HepG2 (cell line): ENCODE measurements around the gene TMEFF2. TPM values are rescaled to one million over a fixed set of nuclear protein-coding genes. Genes with fewer than 3 reads are reported as not detected.

Experiments used
- AFF4 ChIP-seq: sonication (generic); formaldehyde crosslinking; IDR thresholded peaks from 2 replicates; pipeline ENCODE4 v1.4.0; 2020; ENCODE audit warnings: missing genetic modification reagents
- FLYWCH1 ChIP-seq: sonication (generic); formaldehyde crosslinking; IDR thresholded peaks from 2 replicates; pipeline ENCODE4 v1.8.1; 2023; ENCODE audit warnings: mild to moderate bottlenecking, missing genetic modification reagents
- FOXP1 ChIP-seq, 2 experiments: fragments of 450-650 bp in 1 of 2; IDR thresholded peaks; 2 replicates each; pipeline ENCODE4 v1.6.1; 2017 to 2018; ENCODE audit warnings: antibody characterized with exemption in 1 of 2
- GATAD2A ChIP-seq: IDR thresholded peaks from 2 replicates; pipeline ENCODE4 v1.6.1; 2016
- HNF4A ChIP-seq: sonication (generic); formaldehyde crosslinking; IDR thresholded peaks from 2 replicates; pipeline ENCODE4 v1.4.0; 2020; ENCODE audit warnings: missing genetic modification reagents
- KLF13 ChIP-seq: sonication (generic); formaldehyde crosslinking; IDR thresholded peaks from 2 replicates; pipeline ENCODE4 v1.4.0; 2020; ENCODE audit warnings: mild to moderate bottlenecking, missing genetic modification reagents
- SOX13 ChIP-seq, 3 experiments: fragments of 450-650 bp in 1 of 3; sonication (generic) in 1 of 3; formaldehyde crosslinking in 1 of 3; IDR thresholded peaks in 2 of 3; conservative IDR thresholded peaks in 1 of 3; 2 replicates each; pipeline versions ENCODE4 v1.5.0 to v1.6.1; 2016 to 2020; ENCODE audit warnings: antibody characterized with exemption in 1 of 3, mild to moderate bottlenecking in 1 of 3, missing compliant biosample characterization in 1 of 3, missing genetic modification reagents in 1 of 3, moderate library complexity in 1 of 3
- SOX6 ChIP-seq, 2 experiments: fragments of 450-650 bp in 1 of 2; sonication (generic) in 1 of 2; formaldehyde crosslinking in 1 of 2; IDR thresholded peaks; 2 replicates each; pipeline versions ENCODE4 v1.4.0 to v1.6.1; 2017 to 2020; ENCODE audit warnings: antibody characterized with exemption in 1 of 2, mild to moderate bottlenecking in 1 of 2, missing genetic modification reagents in 1 of 2
- TRIM24 ChIP-seq: sonication (generic); formaldehyde crosslinking; IDR thresholded peaks from 2 replicates; pipeline ENCODE4 v1.8.0; 2022; ENCODE audit warnings: mild to moderate bottlenecking, missing genetic modification reagents
- ZBTB38 ChIP-seq: sonication (generic); formaldehyde crosslinking; IDR thresholded peaks from 2 replicates; pipeline ENCODE4 v1.5.1; 2020; ENCODE audit warnings: mild to moderate bottlenecking, missing genetic modification reagents
- ZFP90 ChIP-seq: sonication (generic); formaldehyde crosslinking; IDR thresholded peaks from 2 replicates; pipeline ENCODE4 v1.8.0; 2022; ENCODE audit warnings: missing genetic modification reagents, mild to moderate bottlenecking, inconsistent platforms, borderline replicate concordance
- ZNF138 ChIP-seq: sonication (generic); formaldehyde crosslinking; IDR thresholded peaks from 2 replicates; pipeline ENCODE4 v1.5.0; 2020; ENCODE audit warnings: mild to moderate bottlenecking, low read depth, missing genetic modification reagents
- ZNF383 ChIP-seq: sonication (generic); formaldehyde crosslinking; IDR thresholded peaks from 2 replicates; pipeline ENCODE4 v1.4.0; 2020; ENCODE audit warnings: missing genetic modification reagents, mild to moderate bottlenecking, borderline replicate concordance
- ZNF609 ChIP-seq: sonication (generic); formaldehyde crosslinking; IDR thresholded peaks from 2 replicates; pipeline ENCODE4 v1.4.0; 2020; ENCODE audit warnings: mild to moderate bottlenecking, missing genetic modification reagents, borderline replicate concordance
- ZNF878 ChIP-seq: sonication (generic); formaldehyde crosslinking; IDR thresholded peaks from 2 replicates; pipeline ENCODE4 v1.8.1; 2023; ENCODE audit warnings: mild to moderate bottlenecking, missing genetic modification reagents, moderate library complexity
- ZSCAN25 ChIP-seq: sonication (generic); formaldehyde crosslinking; IDR thresholded peaks from 2 replicates; pipeline ENCODE4 v1.8.0; 2022; ENCODE audit warnings: mild to moderate bottlenecking, missing genetic modification reagents
- polyA plus RNA-seq, 8 experiments: library from polyadenylated mRNA; depleted of rRNA in 3 of 8; stranded (reverse) in 7 of 8; unstranded in 1 of 8; fragments of >200 nt; fragmentation: Illumina TruSeq in 4 of 8; extraction: Trizol in 4 of 8; gene quantifications; 2 replicates each; pipeline versions ENCODE4 v1.2.1 to v1.2.3, GENCODE V29; 2011 to 2016; ENCODE audit warnings: low read depth in 4 of 8, missing spikeins in 1 of 8, mixed read lengths in 1 of 8; ENCODE audit not compliant: insufficient read depth in 1 of 8
- total RNA-seq, 5 experiments: library from RNA; depleted of rRNA; stranded (reverse); fragments of >200 nt; fragmentation: Illumina TruSeq; extraction: Trizol; gene quantifications; 2 replicates each; pipeline ENCODE4 v1.2.3, GENCODE V29; 2016; ENCODE audit warnings: low read depth in 1 of 5

The TMEFF2 gene
- total and polyA plus RNA-seq, 2 of the 13 experiments (the other 11 are each of a cell fraction or from before 2014, with no cell fraction given) = not detected

- TF ChIP-seq ZNF609 (no peak), SOX6 (IDR thresholded peaks at IDR 0.05) (no peak), SOX6 (CRISPR knock-in tag; IDR thresholded peaks at IDR 0.05) (peak; percentile 32; the same call in 1 of the 2 replicates), ZNF878 (CRISPR knock-in tag) (0 out of 2 replicates have a peak, but pooled peaks have one; percentile 24), KLF13 (no peak), AFF4 (CRISPR knock-in tag) (no peak), FOXP1 (IDR thresholded peaks at IDR 0.05) (no peak), FOXP1 (CRISPR knock-in tag; IDR thresholded peaks at IDR 0.05) (peak; percentile 73), FLYWCH1 (CRISPR knock-in tag) (no peak), GATAD2A (CRISPR knock-in tag) (0 out of 2 replicates have a peak, but pooled peaks have one; percentile 13), TRIM24 (CRISPR knock-in tag) (no peak), ZBTB38 (no peak), ZNF138 (no peak), ZFP90 (no peak), ZSCAN25 (no peak), HNF4A (CRISPR knock-in tag) (peak; percentile 35; the same call in 1 of the 2 replicates), SOX13 (IDR thresholded peaks at IDR 0.05) (no peak), SOX13 (CRISPR knock-in tag; conservative IDR thresholded peaks at IDR 0.05 in 1 of 2, IDR thresholded peaks at IDR 0.05 in 1 of 2) (peak in 1 of 2 experiments; percentile 13; a peak in 1 of 4 replicates), ZNF383 (CRISPR knock-in tag) (no peak)
These were observed 190.4 kb downstream of the TMEFF2 start (continued) for GRCh38 chr2:192004188-192004963.
